Measurements from ENCODE around the gene EFTUD2.

GRCh38 chr17:44930667-44931066 lies 31.4 kb upstream of the EFTUD2 start:
- no peak for TF ChIP-seq POLR2AphosphoS5 (IDR thresholded peaks at IDR 0.05; ENCODE audit: low read depth, low read length)
- TF ChIP-seq CTCF (IDR thresholded peaks at IDR 0.05 in 2 of 3, conservative IDR thresholded peaks at IDR 0.05 in 1 of 3; ENCODE audit: borderline replicate concordance in 1 of 3, insufficient read depth in 1 of 3, low read depth in 2 of 3, low read length in 2 of 3) = no peak
- TF ChIP-seq FOSL1 (IDR thresholded peaks at IDR 0.05; ENCODE audit: low read depth) = no peak
- no peak for TF ChIP-seq CBX3 (IDR thresholded peaks at IDR 0.05; ENCODE audit: low read depth)
- no peak for TF ChIP-seq ZNF274 (IDR thresholded peaks at IDR 0.05; ENCODE audit: low read depth, low read length)
